Iris pigment epithelial cell (primary cell): ENCODE results near the gene NCF4.

ENCODE experiments used
- DNase-seq: peaks from one replicate; pipeline ENCODE4 v3.0.0-alpha.2; 2011; ENCODE audit warnings: low read depth

Gene NCF4

DNA sequence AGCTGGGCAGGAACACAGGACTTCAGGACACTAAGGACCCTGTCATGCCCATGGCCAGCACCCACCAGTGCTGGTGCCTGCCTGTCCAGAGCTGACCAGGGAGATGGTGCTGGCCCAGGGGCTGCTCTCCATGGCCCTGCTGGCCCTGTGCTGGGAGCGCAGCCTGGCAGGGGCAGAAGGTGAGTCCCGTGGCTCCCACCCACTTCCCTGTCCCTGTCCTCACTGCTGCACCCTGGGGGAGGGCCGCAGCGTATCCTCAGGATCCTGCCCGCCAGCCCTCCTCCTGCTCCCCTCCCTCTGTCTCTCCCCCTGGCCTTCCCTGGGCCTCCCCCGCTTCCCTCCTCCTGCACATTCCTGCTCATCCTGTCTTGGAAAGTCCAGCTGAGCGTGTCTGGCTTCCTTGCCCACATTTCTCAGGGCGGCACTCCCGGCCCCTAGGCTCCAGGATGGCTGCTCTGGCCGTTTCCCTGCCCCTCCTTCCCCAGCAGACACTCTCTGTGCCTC lies 61.4 kb downstream of the NCF4 start:
- no peak for DNase-seq

DNA sequence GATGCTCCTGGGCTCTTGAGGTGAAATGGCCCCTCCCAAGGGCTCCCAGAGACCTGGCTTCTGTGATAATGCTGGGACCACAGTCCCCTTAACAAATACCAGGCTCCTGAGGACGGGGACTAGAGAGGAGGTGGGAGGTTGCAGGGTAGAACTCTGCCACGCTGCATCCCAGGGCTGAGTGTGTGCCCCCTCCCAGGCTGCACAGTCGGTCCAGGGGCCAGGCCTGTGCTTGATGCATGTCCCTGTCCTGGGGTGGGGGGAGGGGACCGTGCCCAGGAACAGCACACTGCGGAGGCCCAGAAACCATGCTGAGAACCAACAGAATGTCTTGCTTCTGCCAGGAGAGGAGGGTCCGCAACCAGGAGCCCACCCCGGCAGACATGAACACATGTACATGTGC lies 61.9 kb downstream of the NCF4 start:
- DNase-seq, result no peak

DNA sequence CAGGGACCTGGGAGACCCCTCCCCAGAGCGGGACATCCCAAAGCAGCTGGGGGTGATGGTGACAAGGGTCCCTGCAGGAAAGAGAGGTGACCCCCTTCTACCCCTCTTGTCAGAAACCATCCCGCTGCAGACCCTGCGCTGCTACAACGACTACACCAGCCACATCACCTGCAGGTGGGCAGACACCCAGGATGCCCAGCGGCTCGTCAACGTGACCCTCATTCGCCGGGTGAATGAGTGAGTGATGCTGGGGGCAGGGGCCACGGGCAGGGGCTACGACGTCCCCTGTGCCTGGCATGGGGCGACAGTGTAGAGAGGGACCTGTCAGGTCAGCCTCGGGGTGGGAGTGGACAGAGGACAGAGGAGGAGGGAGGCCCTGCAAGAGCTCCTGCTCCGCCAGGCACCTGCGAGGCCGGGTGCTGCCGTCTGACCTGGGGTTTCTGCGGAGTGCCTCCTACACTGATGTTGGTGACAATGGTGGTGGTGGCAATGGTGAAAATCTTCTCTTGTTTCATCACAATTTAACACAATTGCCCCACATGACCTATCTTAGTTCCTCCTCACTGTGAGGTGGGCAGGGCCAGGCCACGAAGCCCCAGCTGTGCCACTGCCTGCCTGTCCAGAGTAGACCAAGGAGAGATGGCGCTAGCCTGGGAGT lies 62.5 kb downstream of the NCF4 start:
- DNase-seq, result no peak

DNA sequence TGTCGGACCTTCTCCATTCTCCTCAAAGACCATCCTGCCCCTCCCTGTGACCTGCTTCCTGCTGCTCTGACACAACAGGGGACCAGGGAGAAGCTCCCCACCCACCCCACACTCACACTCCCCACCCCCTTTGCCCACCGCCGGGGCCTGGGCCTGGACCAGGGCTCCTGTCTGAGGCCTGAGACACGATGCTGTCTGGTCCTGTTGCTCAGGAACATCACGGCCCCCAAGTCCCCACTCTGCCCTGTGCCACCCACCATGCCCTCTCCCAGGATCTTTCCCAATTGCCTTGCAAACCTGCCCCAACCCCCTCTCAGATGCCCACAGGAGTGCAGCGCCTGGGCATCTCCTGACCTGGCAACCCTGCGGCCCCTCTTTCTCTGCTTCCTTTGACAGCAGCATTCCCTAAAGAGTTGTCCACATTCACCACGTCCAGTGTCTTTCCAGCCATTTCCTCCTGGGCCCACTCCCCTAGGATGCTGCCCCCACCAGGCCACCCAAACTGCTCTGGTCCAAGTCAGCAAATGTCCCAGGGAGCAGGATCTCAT lies 63.4 kb downstream of the NCF4 start:
- DNase-seq, result no peak

DNA sequence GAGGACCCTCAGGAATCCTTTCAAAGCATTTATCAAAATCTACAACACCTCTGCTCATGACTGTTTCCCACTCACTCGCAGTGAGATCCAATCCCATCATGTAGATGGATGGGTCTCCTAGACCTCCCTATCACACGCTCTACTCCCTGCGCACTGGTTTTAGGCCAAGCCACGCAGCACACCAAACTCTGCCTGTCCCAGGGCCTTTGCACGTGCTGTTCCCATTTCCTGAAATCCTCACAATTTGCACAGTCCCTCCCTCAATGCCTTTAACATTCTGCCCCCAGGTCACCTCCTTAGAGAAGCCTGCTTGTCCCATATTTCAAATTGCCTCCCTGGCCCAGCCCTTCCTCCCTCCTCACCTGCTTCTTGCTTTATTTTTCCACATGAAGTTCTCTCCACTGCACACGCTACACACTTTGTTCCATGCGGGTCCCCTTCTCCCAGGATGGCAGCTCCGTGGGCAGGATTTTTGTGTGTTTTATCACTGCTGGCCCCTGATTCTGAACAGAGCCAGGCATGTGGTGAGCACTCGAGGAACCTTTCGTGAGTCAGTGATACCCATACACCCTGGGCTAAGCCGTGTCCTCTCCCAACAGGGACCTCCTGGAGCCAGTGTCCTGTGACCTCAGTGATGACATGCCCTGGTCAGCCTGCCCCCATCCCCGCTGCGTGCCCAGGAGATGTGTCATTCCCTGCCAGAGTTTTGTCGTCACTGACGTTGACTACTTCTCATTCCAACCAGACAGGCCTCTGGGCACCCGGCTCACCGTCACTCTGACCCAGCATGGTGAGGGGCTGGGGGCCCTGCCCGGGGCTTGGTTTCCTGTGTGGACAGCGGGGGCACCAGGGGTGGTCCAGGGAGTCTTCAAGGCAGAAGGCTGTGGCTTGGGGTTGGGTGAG lies 64.8 kb downstream of the NCF4 start:
- no peak for DNase-seq

DNA sequence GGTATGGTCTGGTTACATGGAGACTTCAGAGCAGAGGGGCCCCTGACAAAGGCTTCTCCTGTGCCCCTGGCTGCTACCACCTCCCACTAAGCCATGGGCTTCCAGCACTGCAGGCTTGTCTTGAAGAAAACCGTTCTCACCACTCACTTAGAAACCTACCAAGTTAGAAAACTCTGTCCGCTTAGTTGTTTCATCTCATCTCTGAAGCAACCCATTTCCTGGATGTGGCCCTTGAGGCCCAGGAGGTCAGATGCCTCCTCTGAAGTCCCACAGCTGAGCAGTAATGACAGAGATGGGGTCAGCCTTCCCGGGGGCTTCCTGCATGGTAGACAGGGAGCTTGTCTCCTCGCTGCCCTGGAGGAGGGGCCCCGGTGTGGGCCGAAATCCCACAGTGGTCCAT lies 65.5 kb downstream of the NCF4 start:
- no peak for DNase-seq

DNA sequence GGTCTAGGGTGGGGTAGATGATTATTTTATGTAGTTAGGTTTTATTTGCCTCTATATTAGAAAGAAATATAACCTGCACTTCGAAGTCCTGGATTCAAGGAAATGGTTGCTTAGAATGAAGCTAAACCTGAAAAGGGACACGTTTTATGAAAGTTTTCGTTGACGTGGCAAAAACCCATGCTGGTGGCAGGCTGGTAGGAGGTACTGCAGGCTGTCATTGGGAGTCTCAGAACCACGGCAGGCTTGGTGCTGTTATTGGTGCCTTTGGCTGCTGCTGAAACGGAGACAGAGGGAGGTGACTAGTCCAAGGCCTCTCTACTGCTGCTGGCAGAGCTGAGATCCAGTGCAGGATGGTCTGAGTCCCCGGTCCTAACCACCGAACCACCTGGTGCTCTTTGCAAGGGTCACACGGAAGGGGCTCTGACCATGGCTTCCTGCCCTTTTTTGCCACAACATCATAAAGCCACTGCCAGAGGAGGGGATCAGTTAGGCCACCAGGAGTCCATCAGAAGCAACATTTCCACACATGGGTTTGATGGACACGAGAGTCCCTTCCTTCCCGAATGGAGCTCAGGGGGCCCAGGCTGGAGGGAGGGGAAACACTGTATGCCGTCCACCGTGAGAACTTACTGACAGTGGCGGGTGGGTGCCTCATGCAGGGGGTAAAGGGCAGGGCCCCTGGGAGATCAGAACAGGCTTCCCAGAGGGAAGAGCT lies 66.1 kb downstream of the NCF4 start:
- no peak for DNase-seq
